COLO668 (cell line): ENCODE measurements around the gene MRPL14.

Source experiments
- DNase-seq: peaks from one replicate; lab custom pipeline; 2025; ENCODE audit not compliant: unreplicated experiment; lab: John Stamatoyannopoulos, UW

MRPL14 gene

GRCh38 chr6:44127186-44128019 is at the start of gene MRPL14, which contains the start of gene TMEM63B:
Gene MRPL14, minus strand, starts transcription at chr6:44127452. Its CDS starts 10,841 bp downstream, at chr6:44116611.
Gene TMEM63B, plus strand, starts transcription at chr6:44127554. Its CDS starts 7,031 bp downstream, at chr6:44134585.
- DNase-seq = peak; percentile 88

- no peak for DNase-seq
Measured at GRCh38 chr6:44176130-44176761, 49.0 kb upstream of the MRPL14 start.

GRCh38 chr6:44172731-44173500 is 45.7 kb upstream of the MRPL14 start:
- peak; percentile 68 for DNase-seq

- DNase-seq = no peak
Measured at GRCh38 chr6:44171899-44172546, 44.8 kb upstream of the MRPL14 start.

- no peak for DNase-seq
Measured at GRCh38 chr6:44169886-44170570, 42.8 kb upstream of the MRPL14 start.

GRCh38 chr6:44169154-44169553 is 41.9 kb upstream of the MRPL14 start:
- DNase-seq = no peak

GRCh38 chr6:44167567-44167966 is 40.3 kb upstream of the MRPL14 start:
- no peak for DNase-seq

GRCh38 chr6:44166591-44167184 is 39.4 kb upstream of the MRPL14 start:
- no peak for DNase-seq

- no peak for DNase-seq
Measured at GRCh38 chr6:44166116-44166515, 38.9 kb upstream of the MRPL14 start.

GRCh38 chr6:44162876-44163625 is 35.8 kb upstream of the MRPL14 start:
- DNase-seq = no peak

GRCh38 chr6:44161997-44162338 is 34.7 kb upstream of the MRPL14 start:
- DNase-seq = no peak

- no peak for DNase-seq
Measured at GRCh38 chr6:44158770-44159228, 31.5 kb upstream of the MRPL14 start, which contains the start of gene CAPN11. Gene CAPN11, plus strand, starts transcription at chr6:44158820. Its CDS starts 29 bp downstream, at chr6:44158849.

GRCh38 chr6:44157152-44157521 is 29.9 kb upstream of the MRPL14 start:
- no peak for DNase-seq

- no peak for DNase-seq
Measured at GRCh38 chr6:44156494-44157151, 29.4 kb upstream of the MRPL14 start.

GRCh38 chr6:44154067-44154466 is 26.8 kb upstream of the MRPL14 start:
- no peak for DNase-seq

GRCh38 chr6:44152533-44152932 is 25.3 kb upstream of the MRPL14 start:
- DNase-seq = no peak

- DNase-seq = no peak
Measured at GRCh38 chr6:44152109-44152461, 24.8 kb upstream of the MRPL14 start.

GRCh38 chr6:44151348-44152108 is 24.3 kb upstream of the MRPL14 start:
- peak; percentile 74 for DNase-seq
